HG03439 (cell line): ENCODE results near the gene TPSAB1.
"Not testable (repeated sequence)": the region's sequence is repeated elsewhere in the genome, so short reads cannot be mapped to it uniquely, and the experiment has no call there.

Source experiments
- ATAC-seq: cut with Tn5 transposase; IDR thresholded peaks from one replicate; pipeline ENCODE4 v1.9.1; 2021; ENCODE audit warnings: mild to moderate bottlenecking, moderate library complexity; ENCODE audit not compliant: unreplicated experiment

Gene TPSAB1

GRCh38 chr16:1240436-1240835, at the start of gene TPSAB1:
Gene TPSAB1, plus strand, starts transcription at chr16:1240705. Its CDS starts 234 bp downstream, at chr16:1240939.
- ATAC-seq: not testable (repeated sequence)

GRCh38 chr16:1190789-1191188, 49.7 kb upstream of the TPSAB1 start:
- ATAC-seq: not testable (repeated sequence)

DNA sequence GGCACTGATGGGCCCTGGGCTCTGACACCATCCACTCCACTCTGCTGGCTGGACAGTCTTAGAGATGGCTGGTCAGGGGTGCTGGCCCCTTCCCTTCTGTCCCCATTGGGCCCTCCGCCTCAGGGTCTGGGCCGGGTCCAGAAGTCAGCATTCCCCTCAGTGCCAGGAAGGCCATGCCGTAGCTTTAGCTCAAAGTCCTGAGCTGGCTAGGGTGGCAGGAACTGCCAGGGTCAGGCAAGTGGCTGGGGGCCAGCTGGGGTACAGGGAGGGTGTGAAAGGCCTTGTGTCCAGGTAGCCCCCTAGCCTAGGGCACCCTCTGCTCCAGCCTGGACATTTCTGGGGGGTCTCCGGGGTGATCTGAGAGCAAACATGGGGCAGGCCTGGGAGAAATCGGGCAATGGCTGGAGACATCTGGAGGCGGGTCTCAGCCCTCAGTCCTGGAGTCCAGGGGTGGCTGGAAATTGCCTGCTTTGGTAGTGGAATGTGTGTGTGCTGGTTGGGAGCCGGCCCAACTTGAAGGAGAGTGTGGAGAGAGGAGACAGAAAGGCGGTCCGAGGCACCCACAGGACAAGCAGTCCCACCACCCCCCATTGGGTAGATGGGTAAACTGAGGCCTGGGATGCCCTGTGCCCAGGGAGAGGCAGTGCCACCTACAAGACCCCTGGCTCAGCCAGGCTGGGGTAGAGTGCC, 48.0 kb upstream of the TPSAB1 start:
- no peak for ATAC-seq

GRCh38 chr16:1193143-1193824, 47.2 kb upstream of the TPSAB1 start:
- ATAC-seq: no peak

- no peak for ATAC-seq
Measured at GRCh38 chr16:1193825-1194581, 46.5 kb upstream of the TPSAB1 start.

DNA sequence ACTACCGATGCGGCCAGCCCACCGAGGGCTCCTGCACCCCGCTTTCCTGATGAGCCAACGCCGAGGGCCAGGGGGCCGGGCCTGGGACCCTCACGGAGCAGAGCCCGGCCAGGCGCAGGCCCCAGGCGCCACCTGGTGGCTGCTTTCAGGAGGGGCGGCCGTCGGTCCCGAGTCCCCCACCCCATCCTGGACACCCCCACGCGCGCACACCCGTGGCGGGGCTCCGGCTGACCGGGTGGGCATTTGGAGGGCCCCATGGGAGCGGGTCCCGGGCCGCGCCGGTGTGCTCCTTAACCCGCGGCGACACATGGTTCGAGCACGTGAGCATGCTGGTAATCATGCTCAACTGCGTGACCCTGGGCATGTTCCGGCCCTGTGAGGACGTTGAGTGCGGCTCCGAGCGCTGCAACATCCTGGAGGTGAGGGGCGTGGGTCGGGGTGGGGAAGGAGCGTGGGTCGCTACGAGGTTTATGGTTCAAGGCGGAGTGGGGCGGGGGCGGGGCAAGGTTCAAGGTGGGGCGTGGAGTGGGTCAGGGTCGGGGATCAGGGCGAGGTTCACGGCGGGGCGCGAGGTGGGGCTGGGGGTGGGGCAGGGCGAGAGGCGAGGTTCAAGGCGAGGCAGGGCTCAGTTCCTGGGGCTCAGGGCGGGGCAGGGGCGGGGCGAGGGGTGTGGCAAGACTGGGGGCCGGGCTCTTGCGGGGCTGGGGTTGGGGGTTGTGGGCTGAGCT, 45.7 kb upstream of the TPSAB1 start:
- ATAC-seq: no peak

GRCh38 chr16:1195393-1195666, 45.2 kb upstream of the TPSAB1 start:
- no peak for ATAC-seq

GRCh38 chr16:1196494-1196893, 44.0 kb upstream of the TPSAB1 start:
- no peak for ATAC-seq

GRCh38 chr16:1197237-1197866, 43.2 kb upstream of the TPSAB1 start:
- ATAC-seq: no peak

GRCh38 chr16:1198194-1198593, 42.3 kb upstream of the TPSAB1 start:
- ATAC-seq: no peak

- not testable (repeated sequence) for ATAC-seq
Measured at GRCh38 chr16:1198671-1199346, 41.7 kb upstream of the TPSAB1 start.

DNA sequence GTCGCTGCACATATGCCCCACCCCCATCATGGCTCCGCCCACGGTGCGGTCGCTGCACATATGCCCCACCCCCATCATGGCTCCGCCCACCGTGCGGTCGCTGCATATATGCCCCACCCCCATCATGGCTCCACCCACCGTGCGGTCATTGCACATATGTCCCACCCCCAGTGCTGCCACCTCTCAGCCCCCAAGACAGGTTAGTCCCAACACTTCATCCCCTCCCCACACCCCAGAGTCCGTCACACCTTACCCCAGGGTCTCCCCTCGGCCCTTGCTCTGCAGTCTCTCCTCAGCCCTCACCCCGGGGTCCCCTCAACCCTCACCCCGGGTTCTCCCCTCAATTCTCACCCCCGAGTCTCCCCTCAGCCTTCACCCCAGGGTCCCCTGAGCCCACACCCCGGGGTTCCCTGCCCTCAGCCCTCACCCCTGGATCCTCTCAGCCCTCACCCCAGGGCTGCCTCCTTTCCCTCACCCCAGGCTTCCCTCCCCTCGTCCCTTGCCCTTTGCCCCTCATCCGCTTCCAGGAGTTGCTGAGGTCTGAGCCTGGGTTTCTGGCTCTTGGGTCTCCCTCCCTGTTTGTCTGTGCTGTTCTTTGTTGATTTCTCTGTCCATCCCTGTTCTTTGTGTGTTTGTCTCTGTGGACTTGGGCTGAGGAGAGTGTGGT, 41.0 kb upstream of the TPSAB1 start:
- ATAC-seq: no peak

- no peak for ATAC-seq
Measured at GRCh38 chr16:1200014-1200627, 40.4 kb upstream of the TPSAB1 start.

DNA sequence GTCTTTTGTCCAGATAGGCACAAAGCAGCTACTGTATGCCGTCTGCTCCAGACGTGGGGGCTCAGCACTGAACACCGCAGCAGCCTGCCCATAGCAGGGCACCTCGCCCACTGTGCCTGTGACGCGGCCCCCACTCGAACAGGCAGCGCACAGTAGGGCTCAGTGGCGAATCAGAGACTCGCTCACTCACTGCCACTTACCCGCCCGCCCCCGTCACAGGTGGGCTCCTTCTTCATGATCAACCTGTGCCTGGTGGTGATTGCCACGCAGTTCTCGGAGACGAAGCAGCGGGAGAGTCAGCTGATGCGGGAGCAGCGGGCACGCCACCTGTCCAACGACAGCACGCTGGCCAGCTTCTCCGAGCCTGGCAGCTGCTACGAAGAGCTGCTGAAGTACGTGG, 39.1 kb upstream of the TPSAB1 start:
- no peak for ATAC-seq

- ATAC-seq: no peak
Measured at GRCh38 chr16:1202274-1202673, 38.2 kb upstream of the TPSAB1 start.

DNA sequence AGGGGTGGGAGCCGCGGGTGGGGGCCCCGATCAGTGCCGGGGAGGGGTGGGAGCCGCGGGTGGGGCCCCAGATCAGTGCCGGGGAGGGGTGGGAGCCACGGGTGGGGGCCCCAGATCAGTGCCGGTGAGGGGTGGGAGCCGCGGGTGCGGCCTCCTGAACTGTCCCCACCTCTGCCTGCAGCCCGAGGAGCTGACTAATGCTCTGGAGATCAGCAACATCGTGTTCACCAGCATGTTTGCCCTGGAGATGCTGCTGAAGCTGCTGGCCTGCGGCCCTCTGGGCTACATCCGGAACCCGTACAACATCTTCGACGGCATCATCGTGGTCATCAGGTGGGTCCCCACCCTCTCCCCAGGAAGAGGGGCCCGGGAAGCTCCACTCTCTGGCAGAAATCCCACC, 35.6 kb upstream of the TPSAB1 start:
- no peak for ATAC-seq

GRCh38 chr16:1206326-1206725, 34.2 kb upstream of the TPSAB1 start:
- ATAC-seq: no peak

DNA sequence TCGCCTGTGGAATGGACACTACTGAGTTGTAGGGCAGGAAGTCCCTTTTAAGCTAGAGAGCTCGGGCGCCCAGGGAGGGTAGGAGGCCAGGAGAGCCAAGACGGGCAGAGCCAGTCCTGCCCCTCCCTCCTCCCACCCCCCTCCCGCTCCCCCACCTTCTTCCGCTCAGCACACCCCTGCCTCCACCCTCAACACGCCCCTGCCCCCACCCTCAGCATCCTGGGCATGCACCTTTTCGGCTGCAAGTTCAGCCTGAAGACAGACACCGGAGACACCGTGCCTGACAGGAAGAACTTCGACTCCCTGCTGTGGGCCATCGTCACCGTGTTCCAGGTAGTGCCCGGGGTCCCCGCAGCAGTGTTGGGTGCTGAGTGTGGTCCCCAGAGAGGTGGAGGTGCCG, 33.7 kb upstream of the TPSAB1 start:
- no peak for ATAC-seq

- ATAC-seq: no peak
Measured at GRCh38 chr16:1208239-1208830, 32.2 kb upstream of the TPSAB1 start.
